Activated CD4-positive, alpha-beta T cell treated with anti-CD3 and anti-CD28 coated beads, Interleukin-2, amount 50 U/mL, for 48 hours (primary cell): ENCODE data around the gene LTB4R.

Source experiments
- DNase-seq, 2 experiments: peaks; one replicate each; pipeline ENCODE4 v3.0.0-alpha.2; 2020

The LTB4R gene

DNA sequence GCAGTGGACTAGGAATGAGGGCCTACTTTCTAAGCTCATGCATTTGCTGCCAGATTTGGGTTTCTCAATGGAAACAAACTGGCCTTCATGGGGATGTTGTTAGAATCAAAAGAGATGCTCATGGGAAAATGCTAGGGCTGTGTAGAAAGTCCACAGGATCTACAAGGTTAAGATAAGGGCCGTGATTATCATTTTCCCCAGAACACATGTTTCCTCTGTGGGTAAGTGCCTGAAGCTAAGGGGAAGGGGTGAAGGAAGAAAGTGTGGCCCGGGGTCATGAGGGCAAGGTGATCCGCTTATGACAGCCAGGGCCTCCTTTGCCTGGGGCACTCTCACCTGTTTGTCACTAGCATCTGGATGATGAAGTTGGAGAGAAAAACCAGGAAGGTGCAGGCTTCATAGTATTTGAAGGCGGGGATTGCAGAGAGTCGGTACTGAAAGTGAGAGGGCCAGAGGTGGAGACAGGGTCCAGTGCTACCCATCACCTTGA is 13.8 kb downstream of the LTB4R start:
- no peak for DNase-seq

GRCh38 chr14:24325963-24326362 is 14.7 kb downstream of the LTB4R start:
- no peak for DNase-seq

DNA sequence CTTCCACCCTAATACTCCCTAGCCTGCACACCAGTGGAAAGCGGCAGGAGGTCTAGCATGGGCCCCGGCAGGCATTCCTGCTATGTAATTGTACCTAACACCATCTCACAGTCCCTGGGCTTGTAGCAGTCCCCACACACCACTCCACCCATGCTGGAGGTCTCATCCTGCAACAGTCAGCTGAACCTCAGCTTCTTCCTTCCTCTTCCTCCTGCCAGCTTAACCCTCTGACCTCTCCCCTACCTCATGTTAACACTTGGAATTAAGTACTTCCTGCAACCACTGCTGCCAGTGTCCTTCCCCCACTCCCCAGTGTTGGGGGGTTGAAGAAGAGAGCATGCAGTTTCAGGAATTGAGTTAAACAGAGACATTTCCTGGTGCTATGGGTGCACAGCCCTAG is 16.0 kb downstream of the LTB4R start:
- DNase-seq: no peak

DNA sequence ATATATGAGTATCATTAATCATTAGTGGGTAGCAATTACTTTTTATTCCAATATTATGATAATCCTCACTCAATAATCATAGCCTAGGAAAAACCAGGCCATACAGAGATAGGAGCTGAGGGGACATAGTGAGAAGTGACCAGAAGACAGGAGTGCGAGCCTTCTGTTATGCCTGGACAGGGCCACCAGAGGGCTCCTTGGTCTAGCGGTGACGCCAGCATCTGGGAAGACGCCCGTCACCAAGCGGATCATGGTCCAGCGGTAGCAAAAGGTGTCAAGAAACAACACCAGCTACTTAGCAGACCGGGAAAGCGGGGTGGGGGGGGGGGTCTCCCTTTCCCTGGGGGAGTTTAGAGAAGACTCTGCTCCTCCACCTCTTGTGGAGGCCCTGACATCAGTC is 16.6 kb downstream of the LTB4R start:
- DNase-seq: peak in 1 of 2 experiments; percentile 38

DNA sequence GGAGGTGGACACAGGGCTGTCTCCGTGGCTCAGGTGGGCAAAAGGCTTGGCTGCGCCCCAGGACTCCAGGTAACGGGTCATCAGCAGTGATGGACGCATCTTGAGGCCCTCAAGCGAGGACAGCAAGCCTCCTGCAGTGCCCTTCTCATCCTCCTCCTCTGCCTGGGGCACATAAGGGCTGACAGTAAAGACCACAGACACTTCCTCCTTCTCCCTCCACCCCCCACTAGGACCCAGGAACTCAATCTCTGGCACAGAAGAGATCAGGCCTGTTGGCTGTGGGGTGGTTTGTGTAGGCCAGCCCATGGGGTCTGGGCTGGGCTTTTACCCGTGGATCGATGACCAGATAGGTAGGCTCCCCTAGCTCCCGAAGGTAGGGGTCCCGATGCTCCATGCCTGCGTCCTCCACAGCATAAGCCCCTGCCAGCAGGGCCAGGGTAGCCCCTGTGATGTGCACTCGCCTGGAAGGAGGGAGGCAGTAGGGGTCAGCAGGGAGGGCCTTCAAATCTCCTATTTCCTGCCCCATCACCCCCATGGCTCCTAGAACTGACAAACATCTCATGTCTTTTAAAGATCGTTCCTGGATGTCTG is 17.9 kb downstream of the LTB4R start:
- DNase-seq: no peak

DNA sequence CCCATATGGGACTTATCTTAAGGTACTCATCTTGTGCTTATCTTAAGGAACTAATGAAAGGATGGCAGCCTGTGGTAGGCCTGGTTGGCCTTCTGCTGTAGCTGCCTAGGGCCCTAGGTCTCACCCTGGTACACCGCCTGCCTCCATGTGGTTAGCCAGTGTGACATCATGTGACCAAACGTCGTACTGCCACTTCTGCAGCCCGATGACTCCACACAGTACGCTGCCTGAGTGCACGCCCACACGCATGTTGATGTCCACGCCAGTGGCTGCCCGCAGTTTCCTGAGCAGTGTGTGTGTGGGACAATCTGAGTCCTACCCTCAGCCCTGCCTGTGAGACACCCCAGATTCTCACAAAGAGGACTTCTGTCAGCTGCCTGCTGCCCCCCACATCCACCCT is 18.4 kb downstream of the LTB4R start:
- DNase-seq: peak; percentile 63 to 69

GRCh38 chr14:24330973-24331674 is 19.8 kb downstream of the LTB4R start:
- no peak for DNase-seq

GRCh38 chr14:24331731-24332267 is 20.5 kb downstream of the LTB4R start:
- DNase-seq: no peak

GRCh38 chr14:24332268-24332993 is 21.1 kb downstream of the LTB4R start:
- DNase-seq: peak; percentile 82 to 87

DNA sequence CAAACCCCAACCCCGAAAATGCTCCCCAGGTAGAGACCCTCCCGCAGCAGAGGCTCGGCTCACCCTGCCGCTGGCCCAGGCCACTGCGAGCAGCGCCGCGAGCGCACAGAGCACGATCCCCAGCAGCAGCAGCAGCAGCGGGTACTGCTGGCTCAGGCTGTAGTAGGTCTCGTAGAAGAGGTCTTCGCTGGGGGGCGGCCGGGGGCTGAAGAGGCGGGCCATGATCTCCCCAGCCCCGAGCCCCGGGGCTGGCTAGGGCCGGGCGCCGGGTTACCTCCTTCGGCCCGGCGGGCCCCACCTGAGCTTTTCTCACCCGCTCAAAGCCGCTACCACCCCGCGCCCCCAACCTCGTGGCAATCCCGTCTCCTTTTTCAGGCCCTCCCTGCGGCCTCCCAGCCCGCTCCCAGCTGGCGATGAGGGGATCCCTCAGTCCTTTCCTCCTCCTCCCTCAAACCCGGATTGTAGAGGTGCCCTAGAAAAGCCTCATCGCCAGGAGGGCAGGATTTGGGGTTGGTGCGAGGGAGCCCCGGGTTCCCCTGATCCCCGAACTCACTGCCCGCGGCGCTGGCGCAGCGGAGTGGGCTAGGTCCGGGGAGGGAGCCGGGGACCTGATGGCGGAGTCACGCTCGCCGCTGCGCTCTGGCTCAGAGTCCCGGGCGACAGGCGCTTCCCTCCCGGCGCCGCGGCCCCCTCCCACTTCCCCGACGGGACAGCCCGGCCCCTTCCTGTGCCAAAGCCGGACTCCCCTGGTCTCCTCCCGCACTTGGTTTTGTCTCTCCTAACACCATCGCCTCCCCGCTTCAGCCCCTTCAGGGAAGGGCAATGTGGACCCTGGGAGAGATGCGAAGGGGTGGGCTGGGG is 23.4 kb downstream of the LTB4R start, which contains the start of gene ADCY4:
TSS of gene ADCY4 (minus strand) at position 641 of the 861 bp plus-strand sequence. CDS start at position 222, 419 bp downstream.
- no peak for DNase-seq

DNA sequence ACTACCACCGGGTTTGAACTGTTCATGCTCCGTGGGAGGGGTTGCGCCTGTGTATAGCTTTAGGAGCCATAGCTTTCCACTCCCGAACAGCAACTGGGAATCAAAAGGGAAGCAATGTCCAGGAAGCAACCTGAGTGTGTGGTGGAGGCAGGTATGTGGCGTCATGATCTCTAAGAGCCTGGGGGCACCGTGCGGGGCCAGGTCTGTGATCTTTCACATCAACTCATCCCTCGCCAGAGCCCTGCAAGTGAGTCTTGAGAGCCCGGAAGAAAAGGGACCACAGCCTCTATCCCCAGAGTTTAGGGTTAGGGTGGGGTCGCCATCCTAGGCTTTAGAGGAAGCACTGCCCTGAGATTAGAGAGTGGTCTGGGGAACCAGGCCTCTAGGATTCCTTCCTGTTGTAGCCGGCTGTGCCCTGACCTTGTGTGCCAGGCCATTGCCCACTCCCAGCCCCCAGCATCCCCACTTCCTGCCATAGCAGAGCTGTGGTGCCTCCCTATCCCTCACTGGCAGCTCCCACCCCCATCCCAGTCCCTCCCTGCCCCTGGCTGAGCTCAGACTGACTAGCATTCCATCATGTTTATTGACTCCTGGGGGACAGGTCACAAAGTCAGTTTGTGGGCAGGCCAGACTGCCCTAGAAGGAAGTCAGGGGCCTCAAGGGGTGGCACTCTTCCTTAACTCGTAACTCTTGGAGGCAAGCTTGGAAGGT is 24.3 kb downstream of the LTB4R start:
- DNase-seq: no peak

- DNase-seq: no peak
Observed at GRCh38 chr14:24337144-24337823, 26.0 kb downstream of the LTB4R start.

GRCh38 chr14:24337824-24338175 is 26.5 kb downstream of the LTB4R start:
- DNase-seq: no peak

DNA sequence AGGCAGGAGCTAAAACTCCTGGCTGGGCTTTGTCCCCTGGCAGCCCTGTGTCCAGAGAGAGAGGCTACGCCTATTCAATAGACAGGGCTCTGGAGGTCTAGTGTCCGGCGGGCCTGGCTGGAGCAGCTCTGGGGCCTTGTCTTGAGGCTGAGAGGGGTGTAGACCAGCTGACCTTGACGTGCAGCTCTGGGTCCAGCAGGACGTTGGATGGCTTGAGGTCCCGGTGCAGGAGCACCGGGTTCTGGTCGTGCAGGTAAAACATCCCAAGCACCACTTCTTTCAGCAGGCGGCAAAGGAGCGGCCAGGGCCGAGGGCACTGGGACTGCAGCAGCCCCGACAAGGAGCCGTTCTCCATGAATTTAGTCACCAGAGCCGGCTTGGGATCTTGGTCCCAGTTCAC is 27.5 kb downstream of the LTB4R start:
- no peak for DNase-seq

GRCh38 chr14:24339284-24340151 is 28.2 kb downstream of the LTB4R start, which contains the start of gene RIPK3:
Gene RIPK3 (minus strand): TSS chr14:24339991. CDS start chr14:24339826, 165 bp downstream.
- DNase-seq: peak; percentile 75 to 80

- DNase-seq: no peak
Observed at GRCh38 chr14:24340606-24341005, 29.3 kb downstream of the LTB4R start.

GRCh38 chr14:24342889-24343288 is 31.6 kb downstream of the LTB4R start:
- DNase-seq: no peak

DNA sequence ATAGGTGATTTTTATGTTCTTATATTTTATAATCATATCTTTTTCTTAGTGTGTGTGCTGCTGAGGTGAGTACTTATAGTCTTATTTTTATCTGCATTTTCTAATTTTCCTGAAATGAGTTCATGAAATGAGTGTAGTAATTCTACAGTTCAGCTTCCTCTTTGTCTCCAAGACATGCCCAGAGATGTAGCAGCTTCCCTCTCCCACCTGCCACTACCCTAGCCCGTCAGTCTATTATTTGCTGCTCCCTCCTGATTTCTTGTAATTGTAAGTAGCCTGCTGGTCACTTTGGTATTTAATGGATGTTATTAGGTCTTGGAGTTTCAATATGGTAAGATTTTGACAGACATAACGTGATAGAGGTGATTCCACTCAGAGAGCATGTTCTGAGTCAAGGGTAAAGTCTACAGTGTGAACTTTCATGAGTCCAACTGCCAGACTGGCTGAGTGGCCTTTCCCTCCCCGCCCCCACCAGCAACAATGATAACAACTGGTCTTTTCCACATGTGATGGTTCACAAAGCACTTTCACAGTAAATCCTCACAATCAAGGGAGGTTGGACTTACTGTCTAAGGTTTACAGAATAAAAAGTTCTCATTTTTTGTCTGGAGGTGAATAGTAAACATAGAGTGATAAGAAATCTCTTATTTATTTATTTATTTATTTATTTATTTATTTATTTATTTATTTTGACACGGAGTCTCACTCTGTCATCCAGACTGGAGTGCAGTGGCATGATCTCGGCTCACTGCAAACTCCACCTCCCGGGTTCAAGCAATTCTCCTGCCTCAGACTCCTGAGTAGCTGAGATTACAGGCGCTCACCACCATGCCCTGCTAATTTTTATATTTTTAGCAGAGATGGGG is 32.7 kb downstream of the LTB4R start:
- DNase-seq: no peak

DNA sequence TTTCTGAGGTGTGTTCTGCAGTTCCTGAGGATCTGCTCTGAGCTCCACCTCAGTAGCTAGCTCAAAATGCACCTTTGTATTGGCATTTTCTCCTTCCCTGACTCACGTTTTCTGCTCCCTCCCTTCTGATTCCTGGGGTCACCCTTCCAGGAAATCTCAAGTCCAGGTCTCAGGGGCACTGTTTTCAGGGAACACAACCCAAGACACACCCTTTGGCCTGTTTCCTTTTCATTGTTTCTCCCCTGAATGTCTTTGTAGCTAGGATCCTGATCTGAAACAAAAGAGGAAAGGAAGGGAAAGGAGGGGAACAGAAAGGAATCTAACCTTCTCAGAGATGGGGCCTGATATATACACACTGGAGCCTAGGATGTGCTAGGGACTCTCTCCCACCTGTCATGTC is 35.8 kb downstream of the LTB4R start:
- DNase-seq: no peak
